ENCODE results near the gene NAXE.
"Not testable (repeated sequence)": the region's sequence is repeated elsewhere in the genome, so short reads cannot be mapped to it uniquely, and the experiment has no call there.

DNA sequence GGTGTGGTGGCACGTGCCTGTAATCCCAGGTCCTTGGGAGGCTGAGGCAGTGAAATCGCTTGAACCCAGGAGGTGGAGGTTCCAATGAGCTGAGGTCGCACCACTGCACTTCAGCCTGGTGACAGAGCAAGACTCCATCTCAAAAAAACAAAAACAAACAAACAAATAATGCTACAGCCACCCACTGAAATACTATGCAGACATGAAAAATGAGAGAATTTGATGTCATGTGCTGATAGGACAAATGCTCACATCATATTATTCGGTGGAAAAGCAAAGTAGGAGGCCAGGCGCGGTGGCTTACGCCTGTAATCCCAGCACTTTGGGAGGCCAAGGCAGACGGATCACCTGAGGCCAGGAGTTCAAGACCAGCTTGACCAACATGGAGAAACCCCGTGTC, 18.5 kb downstream of the NAXE start:
- TF ChIP-seq, protein P1, sequence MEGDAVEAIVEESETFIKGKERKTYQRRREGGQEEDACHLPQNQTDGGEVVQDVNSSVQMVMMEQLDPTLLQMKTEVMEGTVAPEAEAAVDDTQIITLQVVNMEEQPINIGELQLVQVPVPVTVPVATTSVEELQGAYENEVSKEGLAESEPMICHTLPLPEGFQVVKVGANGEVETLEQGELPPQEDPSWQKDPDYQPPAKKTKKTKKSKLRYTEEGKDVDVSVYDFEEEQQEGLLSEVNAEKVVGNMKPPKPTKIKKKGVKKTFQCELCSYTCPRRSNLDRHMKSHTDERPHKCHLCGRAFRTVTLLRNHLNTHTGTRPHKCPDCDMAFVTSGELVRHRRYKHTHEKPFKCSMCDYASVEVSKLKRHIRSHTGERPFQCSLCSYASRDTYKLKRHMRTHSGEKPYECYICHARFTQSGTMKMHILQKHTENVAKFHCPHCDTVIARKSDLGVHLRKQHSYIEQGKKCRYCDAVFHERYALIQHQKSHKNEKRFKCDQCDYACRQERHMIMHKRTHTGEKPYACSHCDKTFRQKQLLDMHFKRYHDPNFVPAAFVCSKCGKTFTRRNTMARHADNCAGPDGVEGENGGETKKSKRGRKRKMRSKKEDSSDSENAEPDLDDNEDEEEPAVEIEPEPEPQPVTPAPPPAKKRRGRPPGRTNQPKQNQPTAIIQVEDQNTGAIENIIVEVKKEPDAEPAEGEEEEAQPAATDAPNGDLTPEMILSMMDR (IDR thresholded peaks at IDR 0.05; ENCODE audit: low read length): not testable (repeated sequence)
- TF ChIP-seq EZH2 (optimal IDR thresholded peaks at IDR 0.05; ENCODE audit: low read depth, low read length); EZH2phosphoT487 (IDR thresholded peaks at IDR 0.05; ENCODE audit: low read length): not testable (repeated sequence)

Measured in MM.1S (cell line).